Activated T-helper 2 cell treated with anti-CD3 and anti-CD28 coated beads, Interferon-gamma antibody, Interleukin-2, Interleukin-4, amounts not matched to agents 10 μg/mL and 5 μg/mL and 100 μg/mL, durations not matched to agents 14 hours and 24 hours and 36 hours (primary cell): ENCODE measurements around the gene GRID1. TPM values are rescaled to one million over a fixed set of nuclear protein-coding genes. Genes with fewer than 3 reads are reported as not detected.

Experiments used
- DNase-seq: peaks from one replicate; pipeline ENCODE4 v3.0.0; 2021; ENCODE audit warnings: low spot score
- H3K27ac Mint-ChIP-seq: one replicate; pipeline ENCODE4 v1.8.0; 2021; ENCODE audit warnings: mixed read lengths
- H3K27me3 Mint-ChIP-seq: one replicate; pipeline ENCODE4 v1.8.0; 2021; ENCODE audit warnings: low read depth, mixed read lengths
- H3K36me3 Mint-ChIP-seq: one replicate; pipeline ENCODE4 v1.8.0; 2021; ENCODE audit warnings: low read depth, mixed read lengths
- H3K4me1 Mint-ChIP-seq: one replicate; pipeline ENCODE4 v1.8.0; 2021; ENCODE audit warnings: low read depth, mixed read lengths
- H3K4me3 Mint-ChIP-seq: one replicate; pipeline ENCODE4 v1.8.0; 2021; ENCODE audit warnings: low read depth, mild to moderate bottlenecking, moderate library complexity, mixed read lengths
- H3K9me3 Mint-ChIP-seq: one replicate; pipeline ENCODE4 v1.8.0; 2021; ENCODE audit warnings: mixed read lengths
- intact Hi-C: fragments of 100-400 bp; cut with micrococcal nuclease; formaldehyde crosslinking; loops from one replicate; pipeline ENCODE4 v1.15.1; 2023
- total RNA-seq: library from RNA; stranded (reverse); gene quantifications from 2 replicates; pipeline ENCODE4 v1.2.3, GENCODE V29; 2022

Gene GRID1
- total RNA-seq, 1 donor from 2014 or later: not detected

- intact Hi-C loops: no loop called here
- Mint-ChIP-seq H3K27me3 (no peaks in the 10 kb centered on the region), H3K36me3 (no peaks in the 10 kb centered on the region), H3K4me3 (no peak overlapping the region), H3K4me1 (no peaks in the 10 kb centered on the region), H3K9me3 (no peaks in the 10 kb centered on the region), H3K27ac (no peak overlapping the region)
- DNase-seq: no peak
Measured at GRCh38 chr10:86138551-86139065, 228.0 kb downstream of the GRID1 start.

GRCh38 chr10:86137561-86137960 is 229.0 kb downstream of the GRID1 start:
- no peak overlapping the region for H3K4me3 Mint-ChIP-seq
- no peaks in the 10 kb centered on the region for H3K36me3 Mint-ChIP-seq
- no peaks in the 10 kb centered on the region for H3K27me3 Mint-ChIP-seq
- no peaks in the 10 kb centered on the region for H3K4me1 Mint-ChIP-seq
- no peak for DNase-seq
- intact Hi-C loops: no loop called here
- no peak overlapping the region for H3K27ac Mint-ChIP-seq
- no peaks in the 10 kb centered on the region for H3K9me3 Mint-ChIP-seq

- H3K4me1 Mint-ChIP-seq: no peaks in the 10 kb centered on the region
- DNase-seq: no peak
- H3K27ac Mint-ChIP-seq: no peak overlapping the region
- no peaks in the 10 kb centered on the region for H3K36me3 Mint-ChIP-seq
- no peaks in the 10 kb centered on the region for H3K27me3 Mint-ChIP-seq
- intact Hi-C loops: no loop called here
- no peak overlapping the region for H3K4me3 Mint-ChIP-seq
- no peaks in the 10 kb centered on the region for H3K9me3 Mint-ChIP-seq
Measured at GRCh38 chr10:86136934-86137333, 229.7 kb downstream of the GRID1 start.

GRCh38 chr10:86135191-86135590 is 231.4 kb downstream of the GRID1 start:
- Mint-ChIP-seq H3K9me3 (no peaks in the 10 kb centered on the region), H3K27ac (no peak overlapping the region), H3K4me1 (no peaks in the 10 kb centered on the region), H3K36me3 (no peaks in the 10 kb centered on the region), H3K4me3 (no peak overlapping the region), H3K27me3 (no peaks in the 10 kb centered on the region)
- intact Hi-C loops: no loop called here
- DNase-seq: no peak

- no peaks in the 10 kb centered on the region for H3K36me3 Mint-ChIP-seq
- H3K4me3 Mint-ChIP-seq: no peak overlapping the region
- DNase-seq: no peak
- no peaks in the 10 kb centered on the region for H3K4me1 Mint-ChIP-seq
- intact Hi-C loops: no loop called here
- no peak overlapping the region for H3K27ac Mint-ChIP-seq
- H3K9me3 Mint-ChIP-seq: no peaks in the 10 kb centered on the region
- no peaks in the 10 kb centered on the region for H3K27me3 Mint-ChIP-seq
Measured at GRCh38 chr10:86130737-86131475, 235.7 kb downstream of the GRID1 start.

GRCh38 chr10:86130041-86130440 is 236.6 kb downstream of the GRID1 start:
- DNase-seq: no peak
- Mint-ChIP-seq H3K4me3 (no peak overlapping the region), H3K36me3 (no peaks in the 10 kb centered on the region), H3K27ac (no peak overlapping the region), H3K4me1 (no peaks in the 10 kb centered on the region), H3K9me3 (no peaks in the 10 kb centered on the region), H3K27me3 (no peaks in the 10 kb centered on the region)
- intact Hi-C loops: no loop called here

GRCh38 chr10:86128360-86128759 is 238.2 kb downstream of the GRID1 start:
- Mint-ChIP-seq H3K36me3 (no peaks in the 10 kb centered on the region), H3K27me3 (no peaks in the 10 kb centered on the region), H3K4me1 (no peaks in the 10 kb centered on the region), H3K4me3 (no peak overlapping the region), H3K9me3 (no peaks in the 10 kb centered on the region), H3K27ac (no peak overlapping the region)
- intact Hi-C loops: no loop called here
- DNase-seq: no peak

- no peaks in the 10 kb centered on the region for H3K36me3 Mint-ChIP-seq
- H3K27ac Mint-ChIP-seq: no peak overlapping the region
- intact Hi-C loops: no loop called here
- H3K4me3 Mint-ChIP-seq: no peak overlapping the region
- DNase-seq: no peak
- no peaks in the 10 kb centered on the region for H3K4me1 Mint-ChIP-seq
- no peaks in the 10 kb centered on the region for H3K27me3 Mint-ChIP-seq
- no peaks in the 10 kb centered on the region for H3K9me3 Mint-ChIP-seq
Measured at GRCh38 chr10:86127274-86127819, 239.2 kb downstream of the GRID1 start.

GRCh38 chr10:86124734-86125133 is 241.9 kb downstream of the GRID1 start:
- intact Hi-C loops: no loop called here
- H3K9me3 Mint-ChIP-seq: no peaks in the 10 kb centered on the region

GRCh38 chr10:86123715-86124114 is 242.9 kb downstream of the GRID1 start:
- H3K36me3 Mint-ChIP-seq: no peaks in the 10 kb centered on the region
- intact Hi-C loops: no loop called here
- H3K4me3 Mint-ChIP-seq: no peak overlapping the region
- DNase-seq: no peak
- no peaks in the 10 kb centered on the region for H3K4me1 Mint-ChIP-seq
- no peaks in the 10 kb centered on the region for H3K9me3 Mint-ChIP-seq
- no peak overlapping the region for H3K27ac Mint-ChIP-seq
- H3K27me3 Mint-ChIP-seq: no peaks in the 10 kb centered on the region

More at GRCh38 chr10:86124734-86125133, 241.9 kb downstream of the GRID1 start:
- Mint-ChIP-seq H3K4me1 (no peaks in the 10 kb centered on the region), H3K4me3 (no peak overlapping the region), H3K27ac (no peak overlapping the region), H3K36me3 (no peaks in the 10 kb centered on the region), H3K27me3 (no peaks in the 10 kb centered on the region)
- no peak for DNase-seq

- no peak for DNase-seq
- Mint-ChIP-seq H3K27me3 (no peaks in the 10 kb centered on the region), H3K36me3 (no peaks in the 10 kb centered on the region), H3K4me3 (no peak overlapping the region), H3K4me1 (no peaks in the 10 kb centered on the region), H3K9me3 (no peaks in the 10 kb centered on the region), H3K27ac (no peak overlapping the region)
- intact Hi-C loops: no loop called here
Measured at GRCh38 chr10:86123304-86123703, 243.3 kb downstream of the GRID1 start.

GRCh38 chr10:86122646-86123045 is 243.9 kb downstream of the GRID1 start:
- Mint-ChIP-seq H3K9me3 (no peaks in the 10 kb centered on the region), H3K4me1 (no peaks in the 10 kb centered on the region), H3K27me3 (no peaks in the 10 kb centered on the region), H3K4me3 (no peak overlapping the region), H3K27ac (no peak overlapping the region), H3K36me3 (no peaks in the 10 kb centered on the region)
- intact Hi-C loops: no loop called here
- no peak for DNase-seq

GRCh38 chr10:86121200-86121599 is 245.4 kb downstream of the GRID1 start:
- H3K36me3 Mint-ChIP-seq: no peaks in the 10 kb centered on the region
- H3K4me3 Mint-ChIP-seq: no peak overlapping the region
- intact Hi-C loops: no loop called here
- H3K9me3 Mint-ChIP-seq: no peaks in the 10 kb centered on the region
- no peaks in the 10 kb centered on the region for H3K27me3 Mint-ChIP-seq
- DNase-seq: no peak
- no peak overlapping the region for H3K27ac Mint-ChIP-seq
- no peaks in the 10 kb centered on the region for H3K4me1 Mint-ChIP-seq
